ENCODE results near the gene BTBD19.

DNA sequence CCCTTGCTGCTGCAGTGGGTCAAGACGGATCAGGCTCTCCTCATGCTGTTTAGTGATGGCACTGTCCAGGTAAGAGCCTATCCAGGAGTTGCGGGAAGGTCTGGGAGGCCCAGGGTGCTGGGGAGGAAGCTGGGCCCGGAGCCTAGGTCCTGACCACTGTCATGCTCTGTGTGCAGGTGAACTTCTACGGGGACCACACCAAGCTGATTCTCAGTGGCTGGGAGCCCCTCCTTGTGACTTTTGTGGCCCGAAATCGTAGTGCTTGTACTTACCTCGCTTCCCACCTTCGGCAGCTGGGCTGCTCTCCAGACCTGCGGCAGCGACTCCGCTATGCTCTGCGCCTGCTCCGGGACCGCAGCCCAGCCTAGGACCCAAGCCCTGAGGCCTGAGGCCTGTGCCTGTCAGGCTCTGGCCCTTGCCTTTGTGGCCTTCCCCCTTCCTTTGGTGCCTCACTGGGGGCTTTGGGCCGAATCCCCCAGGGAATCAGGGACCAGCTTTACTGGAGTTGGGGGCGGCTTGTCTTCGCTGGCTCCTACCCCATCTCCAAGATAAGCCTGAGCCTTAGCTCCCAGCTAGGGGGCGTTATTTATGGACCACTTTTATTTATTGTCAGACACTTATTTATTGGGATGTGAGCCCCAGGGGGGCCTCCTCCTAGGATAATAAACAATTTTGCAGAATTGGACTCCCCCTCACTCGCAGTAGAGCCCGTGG lies 2.9 kb upstream of the BTBD19 start:
- TF ChIP-seq POLR2A (IDR thresholded peaks at IDR 0.05): no peak
- TF ChIP-seq, protein P1, sequence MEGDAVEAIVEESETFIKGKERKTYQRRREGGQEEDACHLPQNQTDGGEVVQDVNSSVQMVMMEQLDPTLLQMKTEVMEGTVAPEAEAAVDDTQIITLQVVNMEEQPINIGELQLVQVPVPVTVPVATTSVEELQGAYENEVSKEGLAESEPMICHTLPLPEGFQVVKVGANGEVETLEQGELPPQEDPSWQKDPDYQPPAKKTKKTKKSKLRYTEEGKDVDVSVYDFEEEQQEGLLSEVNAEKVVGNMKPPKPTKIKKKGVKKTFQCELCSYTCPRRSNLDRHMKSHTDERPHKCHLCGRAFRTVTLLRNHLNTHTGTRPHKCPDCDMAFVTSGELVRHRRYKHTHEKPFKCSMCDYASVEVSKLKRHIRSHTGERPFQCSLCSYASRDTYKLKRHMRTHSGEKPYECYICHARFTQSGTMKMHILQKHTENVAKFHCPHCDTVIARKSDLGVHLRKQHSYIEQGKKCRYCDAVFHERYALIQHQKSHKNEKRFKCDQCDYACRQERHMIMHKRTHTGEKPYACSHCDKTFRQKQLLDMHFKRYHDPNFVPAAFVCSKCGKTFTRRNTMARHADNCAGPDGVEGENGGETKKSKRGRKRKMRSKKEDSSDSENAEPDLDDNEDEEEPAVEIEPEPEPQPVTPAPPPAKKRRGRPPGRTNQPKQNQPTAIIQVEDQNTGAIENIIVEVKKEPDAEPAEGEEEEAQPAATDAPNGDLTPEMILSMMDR (IDR thresholded peaks at IDR 0.05): no peak
